SU-DHL-6 (cell line): ENCODE results near the gene MAP4K2.

Experiments used
- H2AFZ ChIP-seq: fragments of 200-600 bp; sonication (generic); 2 replicates; pipeline ENCODE4 v1.6.1; 2014; ENCODE audit warnings: low read depth, mild to moderate bottlenecking, moderate library complexity, mixed read lengths, antibody characterized with exemption, low read length; ENCODE audit not compliant: severe bottlenecking
- H3F3A ChIP-seq: fragments of 200-600 bp; shearing (Covaris generic); 2 replicates; pipeline ENCODE4 v1.6.0; 2016; ENCODE audit warnings: antibody characterized with exemption, mild to moderate bottlenecking; ENCODE audit not compliant: insufficient read depth
- H3K27ac ChIP-seq: fragments of 200-600 bp; sonication (generic); 2 replicates; pipeline ENCODE4 v1.5.1; 2016; ENCODE audit warnings: low read depth, mild to moderate bottlenecking, low read length, moderate library complexity, mixed read lengths
- H3K27me3 ChIP-seq: fragments of 200-600 bp; sonication (generic), shearing (Covaris generic); 2 replicates; pipeline ENCODE4 v1.6.0; 2014; ENCODE audit warnings: mild to moderate bottlenecking, low read length
- H3K36me3 ChIP-seq: fragments of 200-600 bp; sonication (generic); 2 replicates; pipeline ENCODE4 v1.6.1; 2014; ENCODE audit warnings: mild to moderate bottlenecking, low read length, mixed read lengths
- H3K4me2 ChIP-seq: fragments of 300-600, 200-600 bp; shearing (Covaris generic), sonication (generic); 2 replicates; pipeline ENCODE4 v1.6.0; 2014; ENCODE audit warnings: low read length, low read depth, mild to moderate bottlenecking; ENCODE audit not compliant: poor library complexity, severe bottlenecking
- H3K4me3 ChIP-seq: fragments of 200-600 bp; sonication (generic); 2 replicates; pipeline ENCODE4 v1.5.1; 2014; ENCODE audit warnings: antibody characterized with exemption, low read length, mild to moderate bottlenecking, mixed read lengths; ENCODE audit not compliant: insufficient read depth, poor library complexity, severe bottlenecking
- H3K79me2 ChIP-seq: fragments of 200-600 bp; sonication (generic); 2 replicates; pipeline ENCODE4 v1.6.1; 2014; ENCODE audit warnings: mild to moderate bottlenecking, low read length, moderate library complexity; ENCODE audit not compliant: insufficient read depth
- H3K9ac ChIP-seq: fragments of 200-600 bp; sonication (generic); 2 replicates; pipeline ENCODE4 v1.7.0; 2014; ENCODE audit warnings: mild to moderate bottlenecking, low read length
- H3K9me2 ChIP-seq: fragments of 200-600 bp; sonication (generic); replicated peaks from 2 replicates; pipeline ENCODE4 v1.6.1; 2014; ENCODE audit warnings: low read length; ENCODE audit not compliant: insufficient read depth
- H3K9me3 ChIP-seq: fragments of 200-600 bp; sonication (generic); 2 replicates; pipeline ENCODE4 v1.6.1; 2014; ENCODE audit warnings: low read length, mixed read lengths; ENCODE audit not compliant: insufficient read depth
- H4K20me1 ChIP-seq: fragments of 200-600 bp; sonication (generic); 2 replicates; pipeline ENCODE4 v1.6.1; 2014; ENCODE audit warnings: low read depth, mild to moderate bottlenecking, antibody characterized with exemption, low read length, moderate library complexity, mixed read lengths
- EZH2phosphoT487 ChIP-seq: fragments of 200-600 bp; sonication (generic), shearing (Covaris generic); conservative IDR thresholded peaks from 2 replicates; pipeline ENCODE4 v1.6.1; 2018; ENCODE audit warnings: mild to moderate bottlenecking, antibody characterized with exemption, low read length, moderate library complexity, mixed read lengths
- TF ChIP-seq, protein P1 (sequence below): fragments of 200-600 bp; sonication (generic); IDR thresholded peaks from one replicate; pipeline ENCODE4 v1.5.1; 2017; ENCODE audit warnings: antibody characterized with exemption, mild to moderate bottlenecking, low read length, moderate library complexity; ENCODE audit not compliant: insufficient read depth, poor library complexity, severe bottlenecking

The MAP4K2 gene

DNA sequence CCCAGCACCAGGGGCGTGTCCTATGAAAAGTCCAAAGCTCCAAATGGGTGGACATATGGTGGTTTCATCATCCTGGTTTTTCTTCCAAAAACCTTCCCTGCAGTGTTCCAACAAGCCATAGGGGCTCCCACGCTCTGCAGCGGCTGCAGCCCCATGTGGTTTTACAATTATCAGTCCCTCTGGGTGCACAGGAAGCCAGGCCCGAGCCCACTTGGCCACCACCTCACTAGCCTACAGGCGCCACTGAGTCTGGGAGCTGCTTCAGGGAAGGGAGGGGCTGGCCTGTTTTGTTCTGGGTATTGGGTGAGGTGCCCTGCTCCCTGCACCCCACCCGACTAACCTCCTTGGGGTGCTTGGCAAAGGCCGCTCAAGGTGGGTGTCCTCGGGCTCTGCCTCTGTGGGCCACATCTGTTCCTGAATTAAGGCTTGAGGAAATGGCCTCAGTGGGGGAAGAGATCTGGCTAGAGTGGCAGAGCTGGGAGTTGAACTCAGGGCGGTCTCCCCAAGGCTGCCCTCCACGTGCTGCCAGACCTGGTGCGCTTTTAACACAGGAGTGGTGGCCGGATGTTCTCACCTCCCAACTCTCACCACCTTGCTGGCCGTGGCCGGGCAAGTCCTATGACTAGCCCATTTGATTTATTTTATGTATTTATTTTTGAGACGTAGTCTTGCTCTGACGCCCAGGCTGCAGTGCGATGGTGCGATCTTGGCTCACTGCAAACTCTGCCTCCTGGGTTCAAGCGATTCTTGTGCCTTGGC, 46.8 kb upstream of the MAP4K2 start:
- Histone ChIP-seq H3K9me3 (no peaks in the 10 kb centered on the region), H3K79me2 (no peaks in the 10 kb centered on the region), H3K27ac (peak overlapping the region; percentile 100), H3K4me2 (peak overlapping the region; percentile 94), H3F3A (peaks cover 80% of the 10 kb centered on the region), H3K4me3 (no peak overlapping the region), H3K9ac (peak overlapping the region; percentile 67), H3K9me2 (no peaks in the 10 kb centered on the region), H3K36me3 (peaks cover 3% of the 10 kb centered on the region; the same call in 1 of the 2 replicates), H2AFZ (no peak overlapping the region), H3K27me3 (no peaks in the 10 kb centered on the region), H4K20me1 (no peaks in the 10 kb centered on the region)
- no peak for TF ChIP-seq EZH2phosphoT487
- TF ChIP-seq, protein P1, sequence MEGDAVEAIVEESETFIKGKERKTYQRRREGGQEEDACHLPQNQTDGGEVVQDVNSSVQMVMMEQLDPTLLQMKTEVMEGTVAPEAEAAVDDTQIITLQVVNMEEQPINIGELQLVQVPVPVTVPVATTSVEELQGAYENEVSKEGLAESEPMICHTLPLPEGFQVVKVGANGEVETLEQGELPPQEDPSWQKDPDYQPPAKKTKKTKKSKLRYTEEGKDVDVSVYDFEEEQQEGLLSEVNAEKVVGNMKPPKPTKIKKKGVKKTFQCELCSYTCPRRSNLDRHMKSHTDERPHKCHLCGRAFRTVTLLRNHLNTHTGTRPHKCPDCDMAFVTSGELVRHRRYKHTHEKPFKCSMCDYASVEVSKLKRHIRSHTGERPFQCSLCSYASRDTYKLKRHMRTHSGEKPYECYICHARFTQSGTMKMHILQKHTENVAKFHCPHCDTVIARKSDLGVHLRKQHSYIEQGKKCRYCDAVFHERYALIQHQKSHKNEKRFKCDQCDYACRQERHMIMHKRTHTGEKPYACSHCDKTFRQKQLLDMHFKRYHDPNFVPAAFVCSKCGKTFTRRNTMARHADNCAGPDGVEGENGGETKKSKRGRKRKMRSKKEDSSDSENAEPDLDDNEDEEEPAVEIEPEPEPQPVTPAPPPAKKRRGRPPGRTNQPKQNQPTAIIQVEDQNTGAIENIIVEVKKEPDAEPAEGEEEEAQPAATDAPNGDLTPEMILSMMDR: no peak

DNA sequence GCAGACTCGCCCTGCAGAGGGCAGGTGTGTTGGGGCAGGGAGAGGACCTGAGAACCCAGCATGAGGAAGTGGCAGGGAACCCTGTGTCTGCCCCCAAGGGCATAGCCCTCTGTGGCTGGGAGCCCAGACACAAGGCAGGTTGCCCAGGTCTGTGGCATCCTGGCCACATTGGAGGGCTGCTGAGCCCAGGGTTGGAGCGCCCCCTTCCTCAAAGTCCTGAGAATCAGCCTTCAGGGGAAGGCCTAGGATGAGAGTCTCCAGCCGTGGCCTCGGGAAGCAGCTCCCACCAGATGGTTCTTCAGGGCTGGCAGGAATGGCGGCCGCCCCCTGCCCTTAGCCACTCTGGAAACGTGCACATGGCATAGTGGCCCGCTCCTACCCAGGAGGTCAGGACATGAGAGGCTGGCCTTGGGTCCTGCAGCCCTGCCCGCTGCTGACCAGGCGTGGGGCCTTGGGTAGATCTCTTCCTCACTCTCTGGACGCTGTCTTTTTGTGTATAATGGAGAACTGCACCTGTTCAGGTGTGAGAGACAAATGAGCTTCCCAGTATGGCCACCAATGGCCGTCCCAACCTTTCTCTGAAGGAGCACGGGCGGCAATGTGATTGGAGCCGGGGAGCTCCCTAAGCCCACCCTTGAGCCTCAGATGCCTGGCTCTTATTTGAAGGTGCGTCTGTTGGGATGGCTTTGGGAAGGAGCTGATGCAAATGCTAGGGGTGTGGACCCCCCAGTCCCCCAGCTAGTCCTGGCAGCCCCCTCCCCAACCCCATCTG, 46.0 kb upstream of the MAP4K2 start:
- H3K4me3 ChIP-seq: no peak overlapping the region
- no peaks in the 10 kb centered on the region for H3K9me3 ChIP-seq
- H4K20me1 ChIP-seq: no peaks in the 10 kb centered on the region
- H3F3A ChIP-seq: peaks cover 74% of the 10 kb centered on the region
- peak overlapping the region; percentile 94 for H3K4me2 ChIP-seq
- H3K9me2 ChIP-seq: no peaks in the 10 kb centered on the region
- H3K36me3 ChIP-seq: peaks cover under 1% of the 10 kb centered on the region; the same call in 1 of the 2 replicates
- H3K27me3 ChIP-seq: no peaks in the 10 kb centered on the region
- no peak for TF ChIP-seq EZH2phosphoT487
- TF ChIP-seq, protein P1: peak; percentile 38
- H2AFZ ChIP-seq: no peak overlapping the region
- H3K27ac ChIP-seq: peak overlapping the region; percentile 100
- H3K9ac ChIP-seq: peak overlapping the region; percentile 67
- no peaks in the 10 kb centered on the region for H3K79me2 ChIP-seq

DNA sequence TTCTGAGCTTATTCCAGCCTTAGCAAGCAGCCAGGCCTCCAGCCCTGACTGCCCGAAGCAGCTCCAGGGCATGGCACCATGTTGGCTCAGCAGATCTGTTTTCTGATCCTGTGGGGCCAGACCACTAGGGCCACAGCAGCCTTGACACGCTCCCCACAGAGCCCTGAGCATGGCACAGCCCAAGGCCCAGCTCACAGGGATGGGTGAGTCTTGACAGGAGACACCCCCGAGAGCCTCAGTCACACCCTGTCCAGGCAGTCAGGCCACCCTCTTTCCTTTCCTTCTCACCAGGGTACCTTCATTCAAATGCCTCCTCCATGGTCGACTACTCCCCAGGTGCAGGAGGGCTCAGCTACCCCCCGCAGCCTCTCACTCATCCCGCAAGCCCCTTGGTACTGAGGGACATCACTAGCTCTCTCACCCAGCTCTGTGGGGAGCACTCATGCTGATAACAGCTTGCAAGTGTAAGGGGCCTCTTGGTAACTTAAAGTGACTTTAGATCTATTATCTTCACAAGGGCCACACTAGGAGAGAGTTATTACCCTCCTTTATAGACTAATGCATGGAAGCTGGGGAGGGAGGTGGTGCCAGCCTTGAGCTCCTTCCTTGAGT, 45.3 kb upstream of the MAP4K2 start:
- Histone ChIP-seq H3K4me3 (no peak overlapping the region), H3K9me2 (no peaks in the 10 kb centered on the region), H3K36me3 (no peaks in the 10 kb centered on the region), H3K9ac (peak overlapping the region; percentile 67), H3K27ac (peak overlapping the region; percentile 100), H3K79me2 (no peaks in the 10 kb centered on the region; the same call in 1 of the 2 replicates), H3K4me2 (peak overlapping the region; percentile 94), H3K27me3 (no peaks in the 10 kb centered on the region), H3F3A (peaks cover 67% of the 10 kb centered on the region), H4K20me1 (no peaks in the 10 kb centered on the region), H2AFZ (no peak overlapping the region), H3K9me3 (no peaks in the 10 kb centered on the region)
- no peak for TF ChIP-seq EZH2phosphoT487
- TF ChIP-seq, protein P1: no peak
